BE2C (cell line): Measurements from ENCODE around the gene BTBD17.

Source experiments
- DNase-seq: peaks from one replicate; pipeline ENCODE4 v3.0.0-alpha.2; 2020
- H3K27me3 ChIP-seq: fragments of 250-450 bp; sonication (Bioruptor Pico); 2 replicates; pipeline ENCODE4 v1.5.1; 2020; ENCODE audit warnings: mild to moderate bottlenecking
- H3K36me3 ChIP-seq: fragments of 250-450 bp; sonication (Bioruptor Pico); 2 replicates; pipeline ENCODE4 v1.5.1; 2020; ENCODE audit warnings: mild to moderate bottlenecking
- H3K4me1 ChIP-seq: fragments of 250-450 bp; sonication (Bioruptor Pico); 2 replicates; pipeline ENCODE4 v1.5.1; 2020
- H3K4me3 ChIP-seq: 2 replicates; pipeline ENCODE4 v1.5.1; 2011; ENCODE audit warnings: low read depth, low read length
- H3K9me3 ChIP-seq: fragments of 250-450 bp; sonication (Bioruptor Pico); 2 replicates; pipeline ENCODE4 v1.5.1; 2020
- CTCF ChIP-seq: IDR thresholded peaks from 2 replicates; pipeline ENCODE4 v1.5.1; 2012; ENCODE audit warnings: mild to moderate bottlenecking, low read depth, low read length

The BTBD17 gene

DNA sequence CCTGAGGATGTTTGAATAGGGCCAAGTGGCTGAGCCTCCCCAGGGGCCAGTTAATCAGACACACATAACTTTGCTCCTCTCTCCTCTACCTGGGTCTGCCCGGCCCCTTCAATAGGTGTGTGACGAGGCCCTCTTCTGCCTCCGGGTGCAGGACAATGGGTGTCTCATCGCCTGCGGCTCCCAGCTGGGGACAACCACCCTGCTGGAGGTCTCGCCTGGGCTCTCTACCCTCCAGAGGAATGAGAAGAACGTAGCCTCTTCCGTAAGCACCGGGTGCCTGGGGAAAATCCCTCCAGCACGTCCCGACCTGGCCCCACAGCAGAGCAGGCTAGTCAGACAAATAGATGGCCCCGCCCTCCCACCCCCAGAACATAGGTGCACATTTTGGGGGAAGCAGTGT is 51.8 kb downstream of the BTBD17 start:
- no peak for TF ChIP-seq CTCF
- H3K9me3 ChIP-seq: no peaks in the 10 kb centered on the region
- no peak for DNase-seq
- no peaks in the 10 kb centered on the region for H3K36me3 ChIP-seq
- H3K27me3 ChIP-seq: 0 out of 2 replicates have a peak, but pooled peaks cover 2% of the 10 kb centered on the region
- no peaks in the 10 kb centered on the region for H3K4me1 ChIP-seq
- no peak overlapping the region for H3K4me3 ChIP-seq

DNA sequence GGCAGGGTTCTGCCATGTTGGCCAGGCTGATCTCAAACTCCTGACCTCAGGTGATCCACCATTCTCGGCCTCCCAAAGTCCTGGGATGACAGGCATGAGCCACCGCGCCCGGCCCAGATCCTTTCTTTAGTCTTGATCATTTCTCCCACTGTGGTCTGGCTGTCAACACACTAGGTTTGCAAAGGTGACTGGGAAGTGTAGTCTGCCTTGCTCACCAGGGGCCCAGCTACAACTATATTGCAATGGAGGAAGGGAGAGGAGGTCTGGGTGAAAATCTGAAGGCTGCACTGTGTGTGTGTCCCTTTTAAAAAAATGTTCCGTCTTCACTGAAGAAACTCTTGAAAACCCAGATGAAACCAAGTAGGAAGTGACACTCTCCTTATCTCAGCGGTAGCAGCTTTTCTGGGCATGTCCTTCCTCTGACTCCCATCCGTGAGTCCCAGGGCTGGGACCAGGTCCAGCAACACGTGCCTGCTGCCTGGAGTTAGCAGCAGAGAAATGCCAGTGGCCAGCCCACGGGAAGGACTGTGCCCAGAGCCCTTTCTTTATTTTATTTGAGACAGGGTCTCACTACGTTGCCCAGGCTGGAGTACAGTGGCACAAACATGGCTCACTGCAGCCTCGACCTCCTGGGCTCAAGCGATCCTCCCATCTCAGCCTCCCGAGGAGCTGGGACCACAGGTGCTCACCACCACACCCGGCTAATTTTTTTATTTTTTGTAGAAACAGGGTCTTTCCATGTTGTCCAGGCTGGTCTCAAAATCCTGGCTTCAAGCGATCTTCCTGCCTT is 53.5 kb downstream of the BTBD17 start:
- H3K9me3 ChIP-seq: no peaks in the 10 kb centered on the region
- no peaks in the 10 kb centered on the region for H3K36me3 ChIP-seq
- H3K27me3 ChIP-seq: 0 out of 2 replicates have a peak, but pooled peaks cover 2% of the 10 kb centered on the region
- H3K4me3 ChIP-seq: no peak overlapping the region
- no peaks in the 10 kb centered on the region for H3K4me1 ChIP-seq
- no peak for DNase-seq
- no peak for TF ChIP-seq CTCF
